Breast epithelium (tissue), 4 donors: Measurements from ENCODE around the gene RPL15. TPM values are rescaled to one million over a fixed set of nuclear protein-coding genes. Genes with fewer than 3 reads are reported as not detected.
A peak's percentile ranks its signal among the peaks of the same experiment; 100 is the strongest.
"Not testable (repeated sequence)": the region's sequence is repeated elsewhere in the genome, so short reads cannot be mapped to it uniquely, and the experiment has no call there.

Source experiments
- DNase-seq, 2 donors: peaks; one replicate each; pipeline ENCODE4 v3.0.0-alpha.2; 2019; ENCODE audit warnings: low spot score in 2 of 2
- H3K27ac ChIP-seq, 2 donors: fragments of 200-600 bp; sonication (generic) in 1 of 2; one replicate each; pipeline ENCODE4 v1.5.1; 2016 to 2019; ENCODE audit warnings: mild to moderate bottlenecking in 1 of 2
- H3K27me3 ChIP-seq, 2 donors: fragments of 200-600 bp; sonication (generic) in 1 of 2; one replicate each; pipeline versions ENCODE4 v1.5.1 to v1.6.0; 2017 to 2019; ENCODE audit warnings: control low read depth in 1 of 2, mild to moderate bottlenecking in 1 of 2
- H3K36me3 ChIP-seq: fragments of 200-600 bp; one replicate; pipeline ENCODE4 v1.5.1; 2019
- H3K4me1 ChIP-seq, 2 donors: fragments of 200-600 bp; sonication (generic); one replicate each; pipeline ENCODE4 v1.5.1; 2016 to 2019; ENCODE audit warnings: control low read depth in 1 of 2
- H3K4me3 ChIP-seq, 3 donors: fragments of 200-600 bp; sonication (generic); 1 replicate in 2 of 3; 2 replicates in 1 of 3; pipeline ENCODE4 v1.5.1; 2016 to 2019; ENCODE audit warnings: mild to moderate bottlenecking in 3 of 3, moderate library complexity in 2 of 3
- H3K9me3 ChIP-seq, 2 donors: fragments of 200-600 bp; sonication (generic) in 1 of 2; one replicate each; pipeline ENCODE4 v1.5.1; 2016 to 2019; ENCODE audit warnings: control low read depth in 1 of 2
- CTCF ChIP-seq, 3 donors: fragments of 450-650 bp; IDR thresholded peaks; one replicate each; pipeline ENCODE4 v1.5.1; 2016 to 2017; ENCODE audit warnings: antibody characterized with exemption in 3 of 3, mild to moderate bottlenecking in 3 of 3, moderate library complexity in 3 of 3
- POLR2A ChIP-seq: fragments of 450-650 bp; IDR thresholded peaks from one replicate; pipeline ENCODE4 v1.6.1; 2016; ENCODE audit warnings: antibody characterized with exemption, mild to moderate bottlenecking, moderate library complexity
- POLR2AphosphoS5 ChIP-seq, 3 donors: sonication (generic); formaldehyde crosslinking; IDR thresholded peaks; one replicate each; pipeline ENCODE4 v1.6.1; 2017; ENCODE audit warnings: antibody characterized with exemption in 3 of 3
- intact Hi-C: fragments of 100-400 bp; cut with DNase I; formaldehyde crosslinking; loops from one replicate; pipeline ENCODE4 v1.15.1; 2023; ENCODE audit warnings: low total_unique reads
- total RNA-seq, 3 donors: library from RNA; depleted of rRNA; stranded (reverse); fragments of >200 nt; gene quantifications; one replicate each; pipeline ENCODE4 v1.1.0, GENCODE V29; 2016

Gene RPL15
- total RNA-seq, 3 donors from 2014 or later: 2,644 to 3,809 (median 3,544) TPM

DNA sequence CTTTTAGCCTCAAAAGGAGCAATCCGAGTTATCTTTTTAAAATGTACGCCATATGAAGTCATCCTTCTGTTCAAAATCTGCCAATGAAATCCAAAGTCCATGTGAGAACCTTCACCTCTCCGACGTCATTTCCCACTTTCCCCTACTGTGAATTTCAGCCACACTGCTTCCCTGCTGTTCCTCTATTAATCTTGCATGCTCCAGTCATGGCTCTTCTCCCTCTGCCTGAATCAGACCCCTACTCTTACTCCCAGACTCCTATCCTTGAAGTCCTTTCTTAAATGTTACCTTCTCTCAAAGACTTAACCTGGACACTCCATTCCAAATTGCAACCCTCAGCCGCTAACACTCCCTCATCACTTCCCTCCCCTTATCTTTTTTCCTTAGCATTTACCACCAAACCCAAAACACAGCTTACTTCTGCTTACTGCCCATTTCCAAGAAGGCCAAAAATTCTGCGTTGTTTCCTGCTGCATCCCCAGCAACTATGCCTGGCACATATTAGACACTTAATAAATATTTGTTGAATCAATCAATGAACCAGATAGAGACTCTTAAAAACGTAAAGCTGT lies 1.3 kb upstream of the RPL15 start:
- Histone ChIP-seq H3K27ac (peak overlapping the region; percentile 1 to 92), H3K4me3 (peak overlapping the region; percentile 81 to 98 (median 95)), H3K4me1 (peaks cover 2 to 4% of the 10 kb centered on the region in 2 donors), H3K36me3 (no peaks in the 10 kb centered on the region), H3K27me3 (no peaks in the 10 kb centered on the region), H3K9me3 (no peaks in the 10 kb centered on the region)
- DNase-seq: no peak
- TF ChIP-seq POLR2AphosphoS5 (IDR thresholded peaks at IDR 0.05) (no peak), CTCF (IDR thresholded peaks at IDR 0.05) (no peak), POLR2A (no peak)
- intact Hi-C loops: no loop called here

GRCh38 chr3:23916152-23916885 lies 613 bp upstream of the RPL15 start:
- no peak for TF ChIP-seq CTCF (IDR thresholded peaks at IDR 0.05)
- no peak for TF ChIP-seq POLR2A
- no peak for TF ChIP-seq POLR2AphosphoS5 (IDR thresholded peaks at IDR 0.05)
- Histone ChIP-seq H3K4me1 (peaks cover 2 to 4% of the 10 kb centered on the region in 2 donors), H3K36me3 (no peaks in the 10 kb centered on the region), H3K4me3 (peak overlapping the region; percentile 81 to 98 (median 95)), H3K27ac (peak overlapping the region; percentile 92 to 99), H3K9me3 (no peaks in the 10 kb centered on the region), H3K27me3 (no peaks in the 10 kb centered on the region)
- intact Hi-C loops: no loop called here
- peak; percentile 27 to 54 for DNase-seq

DNA sequence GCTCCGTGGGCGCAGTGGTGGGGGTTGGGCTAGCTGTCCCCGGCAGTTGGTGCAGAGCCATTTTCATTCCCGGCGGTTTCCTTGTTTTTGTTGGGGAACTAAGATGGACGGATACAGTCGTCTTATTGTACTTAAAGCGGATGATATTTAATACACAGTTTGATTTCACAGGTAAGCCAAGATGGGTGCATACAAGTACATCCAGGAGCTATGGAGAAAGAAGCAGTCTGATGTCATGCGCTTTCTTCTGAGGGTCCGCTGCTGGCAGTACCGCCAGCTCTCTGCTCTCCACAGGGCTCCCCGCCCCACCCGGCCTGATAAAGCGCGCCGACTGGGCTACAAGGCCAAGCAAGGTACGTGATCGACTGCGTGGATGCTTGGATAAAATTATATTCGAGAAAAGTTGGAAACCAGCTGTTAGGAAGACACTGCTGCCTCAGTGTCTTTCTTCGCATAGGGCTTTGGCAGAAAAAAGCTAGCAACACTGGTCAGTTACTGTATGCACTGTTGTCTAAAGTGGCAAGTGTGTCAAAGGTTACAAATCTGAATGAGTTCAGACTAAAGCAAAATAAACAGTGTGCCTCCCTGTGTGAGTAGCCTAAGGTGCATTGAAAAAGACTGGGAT lies 859 bp downstream of the RPL15 start:
- peak overlapping the region; percentile 81 to 98 (median 95) for H3K4me3 ChIP-seq
- H3K27ac ChIP-seq: peak overlapping the region; percentile 92 to 99
- H3K36me3 ChIP-seq, intact Hi-C loops, H3K9me3 ChIP-seq, H3K27me3 ChIP-seq, H3K4me1 ChIP-seq: not testable (repeated sequence)
- peak in 1 of 2 donors; percentile 78 for DNase-seq

- H3K4me1 ChIP-seq, H3K9me3 ChIP-seq, H3K36me3 ChIP-seq, H3K27me3 ChIP-seq, DNase-seq, intact Hi-C loops: not testable (repeated sequence)
- H3K27ac ChIP-seq: peak overlapping the region; percentile 92 to 99
- peak overlapping the region; percentile 81 to 98 (median 95) for H3K4me3 ChIP-seq
These were observed 1.4 kb downstream of the RPL15 start for GRCh38 chr3:23918331-23918730.

DNA sequence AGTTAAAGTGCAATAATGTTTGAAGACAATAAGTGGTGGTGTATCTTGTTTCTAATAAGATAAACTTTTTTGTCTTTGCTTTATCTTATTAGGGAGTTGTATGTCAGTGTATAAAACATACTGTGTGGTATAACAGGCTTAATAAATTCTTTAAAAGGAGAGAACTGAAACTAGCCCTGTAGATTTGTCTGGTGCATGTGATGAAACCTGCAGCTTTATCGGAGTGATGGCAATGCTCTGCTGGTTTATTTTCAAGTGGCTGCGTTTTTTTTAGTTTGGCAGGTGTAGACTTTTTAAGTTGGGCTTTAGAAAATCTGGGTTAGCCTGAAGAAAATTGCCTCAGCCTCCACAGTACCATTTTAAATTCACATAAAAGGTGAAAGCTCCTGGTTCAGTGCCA lies 2.7 kb downstream of the RPL15 start:
- no peaks in the 10 kb centered on the region for H3K9me3 ChIP-seq
- intact Hi-C loops: no loop called here
- no peak for TF ChIP-seq POLR2AphosphoS5 (IDR thresholded peaks at IDR 0.05)
- no peak for TF ChIP-seq CTCF (IDR thresholded peaks at IDR 0.05)
- no peak for TF ChIP-seq POLR2A
- peak overlapping the region in 1 of 3 donors; percentile 98 for H3K4me3 ChIP-seq
- no peaks in the 10 kb centered on the region for H3K36me3 ChIP-seq
- peaks cover 2 to 4% of the 10 kb centered on the region in 2 donors for H3K4me1 ChIP-seq
- DNase-seq: no peak
- no peaks in the 10 kb centered on the region for H3K27me3 ChIP-seq
- H3K27ac ChIP-seq: peak overlapping the region in 1 of 2 donors; percentile 13

DNA sequence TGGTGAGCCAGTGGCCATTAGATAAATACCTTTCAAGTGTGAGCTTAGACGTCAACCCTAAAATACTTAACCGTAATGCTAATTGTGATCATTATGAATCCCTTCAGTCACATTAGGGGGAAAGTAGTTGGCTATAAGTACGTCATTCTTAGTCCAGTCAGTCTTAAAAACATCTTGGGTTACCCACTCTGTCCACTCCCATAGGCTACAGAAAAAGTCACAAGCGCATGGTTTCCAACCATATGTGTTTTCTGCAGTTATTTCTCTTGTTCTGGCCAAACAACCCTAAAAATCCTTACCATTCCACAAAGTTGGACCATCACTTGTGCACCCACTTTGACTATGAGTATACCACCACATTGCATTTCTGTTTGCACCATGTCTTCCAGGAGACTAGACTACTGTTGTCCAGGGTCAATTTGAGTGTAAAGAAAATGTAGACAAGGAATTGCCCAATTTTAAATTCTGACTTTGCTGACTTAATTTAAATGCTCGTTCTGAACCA lies 3.3 kb downstream of the RPL15 start:
- no peak overlapping the region for H3K4me3 ChIP-seq
- DNase-seq: no peak
- H3K36me3 ChIP-seq: no peaks in the 10 kb centered on the region
- intact Hi-C loops: no loop called here
- TF ChIP-seq POLR2AphosphoS5 (IDR thresholded peaks at IDR 0.05) (no peak), CTCF (IDR thresholded peaks at IDR 0.05) (no peak), POLR2A (no peak)
- no peaks in the 10 kb centered on the region for H3K27me3 ChIP-seq
- H3K9me3 ChIP-seq: no peaks in the 10 kb centered on the region
- peaks cover 2 to 3% of the 10 kb centered on the region in 2 donors for H3K4me1 ChIP-seq
- H3K27ac ChIP-seq: peak overlapping the region in 1 of 2 donors; percentile 13
